Measurements from ENCODE around the gene DAPK1. TPM values are rescaled to one million over a fixed set of nuclear protein-coding genes. Genes with fewer than 3 reads are reported as not detected.

The DAPK1 gene
- total and polyA plus RNA-seq, 7 donors, result 0.66 to 8.4 (median 2.2) TPM

- TF ChIP-seq CTCF (IDR thresholded peaks at IDR 0.05), result no peak
- no peak overlapping the region for H3K27ac ChIP-seq
- 60 to 67% (median 60%) methylated on average over 3 of the region's 3 CpGs for WGBS, 3 donors
- no peak overlapping the region for H3K4me3 ChIP-seq
- intact Hi-C loops (cut with DNase I), result no loop called here
- no peak for ATAC-seq
- no peaks in the 10 kb centered on the region for H3K36me3 ChIP-seq (ENCODE audit: insufficient read depth in 1 of 2, low read depth in 1 of 2)
- H3K27me3 ChIP-seq (ENCODE audit: insufficient read depth in 3 of 3, low read length in 2 of 3), result no peaks in the 10 kb centered on the region
- H3K4me1 ChIP-seq, result no peaks in the 10 kb centered on the region
- no peaks in the 10 kb centered on the region for H3K9me3 ChIP-seq
- DNase-seq, result no peak
These were observed 27.7 kb upstream of the DAPK1 start for GRCh38 chr9:87469793-87470465.

GRCh38 chr9:87471746-87472145 is 25.9 kb upstream of the DAPK1 start:
- WGBS, 3 donors, result 77 to 87% (median 82%) methylated on average over 2 of the region's 2 CpGs
- Histone ChIP-seq H3K36me3 (ENCODE audit: insufficient read depth in 1 of 2, low read depth in 1 of 2) (no peaks in the 10 kb centered on the region), H3K27me3 (ENCODE audit: insufficient read depth in 3 of 3, low read length in 2 of 3) (no peaks in the 10 kb centered on the region), H3K9me3 (no peaks in the 10 kb centered on the region), H3K4me1 (no peaks in the 10 kb centered on the region), H3K27ac (no peak overlapping the region), H3K4me3 (no peak overlapping the region)
- no peak for DNase-seq
- no peak for ATAC-seq
- intact Hi-C loops (cut with DNase I), result no loop called here
- no peak for TF ChIP-seq CTCF (IDR thresholded peaks at IDR 0.05)

- 49 to 69% (median 53%) methylated on average over 2 of the region's 2 CpGs for WGBS, 3 donors
- Histone ChIP-seq H3K36me3 (ENCODE audit: insufficient read depth in 1 of 2, low read depth in 1 of 2) (no peaks in the 10 kb centered on the region), H3K4me1 (no peaks in the 10 kb centered on the region), H3K27me3 (ENCODE audit: insufficient read depth in 3 of 3, low read length in 2 of 3) (no peaks in the 10 kb centered on the region), H3K9me3 (no peaks in the 10 kb centered on the region), H3K4me3 (no peak overlapping the region), H3K27ac (no peak overlapping the region)
- TF ChIP-seq CTCF (IDR thresholded peaks at IDR 0.05), result no peak
- ATAC-seq, result no peak
- DNase-seq, result no peak
- intact Hi-C loops (cut with DNase I), result no loop called here
These were observed 22.2 kb upstream of the DAPK1 start for GRCh38 chr9:87475463-87475862.

- Histone ChIP-seq H3K36me3 (ENCODE audit: insufficient read depth in 1 of 2, low read depth in 1 of 2) (no peaks in the 10 kb centered on the region), H3K27me3 (ENCODE audit: insufficient read depth in 3 of 3, low read length in 2 of 3) (no peaks in the 10 kb centered on the region), H3K9me3 (no peaks in the 10 kb centered on the region), H3K4me3 (no peak overlapping the region), H3K27ac (no peak overlapping the region), H3K4me1 (no peaks in the 10 kb centered on the region)
- TF ChIP-seq CTCF (IDR thresholded peaks at IDR 0.05), result no peak
- 80 to 93% (median 91%) methylated on average over 7 of the region's 7 CpGs for WGBS, 3 donors
- no peak for ATAC-seq
- intact Hi-C loops (cut with DNase I), result no loop called here
- no peak for DNase-seq
These were observed 19.3 kb upstream of the DAPK1 start for GRCh38 chr9:87478226-87478992.
